Loucy (cell line): Measurements from ENCODE around the gene TBL1X.

Source experiments
- EZH2phosphoT487 ChIP-seq: fragments of 200-600 bp; IDR thresholded peaks from 2 replicates; pipeline ENCODE4 v1.6.1; 2018; ENCODE audit warnings: antibody characterized with exemption, mild to moderate bottlenecking, moderate library complexity, borderline replicate concordance
- TF ChIP-seq, protein P1 (sequence below): fragments of 200-600 bp; sonication (generic); conservative IDR thresholded peaks from 2 replicates; pipeline ENCODE4 v1.5.1; 2014; ENCODE audit warnings: mild to moderate bottlenecking, antibody characterized with exemption, low read length

- TF ChIP-seq, protein P1, sequence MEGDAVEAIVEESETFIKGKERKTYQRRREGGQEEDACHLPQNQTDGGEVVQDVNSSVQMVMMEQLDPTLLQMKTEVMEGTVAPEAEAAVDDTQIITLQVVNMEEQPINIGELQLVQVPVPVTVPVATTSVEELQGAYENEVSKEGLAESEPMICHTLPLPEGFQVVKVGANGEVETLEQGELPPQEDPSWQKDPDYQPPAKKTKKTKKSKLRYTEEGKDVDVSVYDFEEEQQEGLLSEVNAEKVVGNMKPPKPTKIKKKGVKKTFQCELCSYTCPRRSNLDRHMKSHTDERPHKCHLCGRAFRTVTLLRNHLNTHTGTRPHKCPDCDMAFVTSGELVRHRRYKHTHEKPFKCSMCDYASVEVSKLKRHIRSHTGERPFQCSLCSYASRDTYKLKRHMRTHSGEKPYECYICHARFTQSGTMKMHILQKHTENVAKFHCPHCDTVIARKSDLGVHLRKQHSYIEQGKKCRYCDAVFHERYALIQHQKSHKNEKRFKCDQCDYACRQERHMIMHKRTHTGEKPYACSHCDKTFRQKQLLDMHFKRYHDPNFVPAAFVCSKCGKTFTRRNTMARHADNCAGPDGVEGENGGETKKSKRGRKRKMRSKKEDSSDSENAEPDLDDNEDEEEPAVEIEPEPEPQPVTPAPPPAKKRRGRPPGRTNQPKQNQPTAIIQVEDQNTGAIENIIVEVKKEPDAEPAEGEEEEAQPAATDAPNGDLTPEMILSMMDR, result no peak
- no peak for TF ChIP-seq EZH2phosphoT487
These were observed 31.3 kb upstream of the TBL1X start for GRCh38 chrX:9433596-9433995.
